Measurements from ENCODE around the gene KLHL29.

DNA sequence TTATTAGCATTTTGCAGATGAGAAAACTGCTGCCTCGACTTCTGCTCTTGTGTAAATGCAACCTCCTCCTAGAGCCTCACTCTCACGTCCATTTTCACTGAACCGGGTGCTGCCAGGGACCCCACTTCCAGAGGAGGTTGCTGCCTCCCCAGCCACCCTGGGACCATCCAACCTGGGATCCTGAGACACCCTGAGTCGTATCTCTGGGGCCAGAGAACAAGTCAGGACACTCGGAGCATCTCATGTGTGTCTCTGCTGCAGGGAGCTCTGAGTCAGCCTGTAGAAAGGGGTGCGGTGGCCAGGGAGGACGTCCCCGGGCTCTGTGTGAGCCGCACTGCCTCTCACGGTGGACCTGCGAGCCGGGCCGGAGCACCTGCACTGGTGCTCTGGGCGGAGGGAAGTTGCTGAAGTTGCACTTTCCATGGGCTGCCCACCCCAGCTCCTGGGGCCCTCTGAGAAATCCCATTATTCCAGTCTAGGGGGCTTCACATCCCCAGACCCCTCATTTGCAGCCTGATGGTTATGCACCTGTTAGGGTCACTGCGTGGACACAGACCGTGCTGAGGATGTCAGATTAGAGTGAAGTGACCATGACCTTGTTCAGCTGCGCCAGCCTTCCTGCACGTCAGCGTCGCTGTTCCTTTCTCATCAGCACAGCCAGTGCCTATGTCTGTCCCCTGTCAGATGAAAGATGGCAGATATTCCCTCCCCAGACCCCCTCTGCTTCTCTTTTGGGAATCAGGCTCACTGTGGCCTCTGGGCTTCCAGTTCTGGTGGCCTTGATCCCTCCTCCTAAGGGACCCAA lies 230.4 kb downstream of the KLHL29 start:
- TF ChIP-seq, protein P1, sequence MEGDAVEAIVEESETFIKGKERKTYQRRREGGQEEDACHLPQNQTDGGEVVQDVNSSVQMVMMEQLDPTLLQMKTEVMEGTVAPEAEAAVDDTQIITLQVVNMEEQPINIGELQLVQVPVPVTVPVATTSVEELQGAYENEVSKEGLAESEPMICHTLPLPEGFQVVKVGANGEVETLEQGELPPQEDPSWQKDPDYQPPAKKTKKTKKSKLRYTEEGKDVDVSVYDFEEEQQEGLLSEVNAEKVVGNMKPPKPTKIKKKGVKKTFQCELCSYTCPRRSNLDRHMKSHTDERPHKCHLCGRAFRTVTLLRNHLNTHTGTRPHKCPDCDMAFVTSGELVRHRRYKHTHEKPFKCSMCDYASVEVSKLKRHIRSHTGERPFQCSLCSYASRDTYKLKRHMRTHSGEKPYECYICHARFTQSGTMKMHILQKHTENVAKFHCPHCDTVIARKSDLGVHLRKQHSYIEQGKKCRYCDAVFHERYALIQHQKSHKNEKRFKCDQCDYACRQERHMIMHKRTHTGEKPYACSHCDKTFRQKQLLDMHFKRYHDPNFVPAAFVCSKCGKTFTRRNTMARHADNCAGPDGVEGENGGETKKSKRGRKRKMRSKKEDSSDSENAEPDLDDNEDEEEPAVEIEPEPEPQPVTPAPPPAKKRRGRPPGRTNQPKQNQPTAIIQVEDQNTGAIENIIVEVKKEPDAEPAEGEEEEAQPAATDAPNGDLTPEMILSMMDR (IDR thresholded peaks at IDR 0.05; ENCODE audit: poor library complexity), result no peak
- no peak for TF ChIP-seq EZH2 (IDR thresholded peaks at IDR 0.05; ENCODE audit: borderline replicate concordance)

Data from hepatocyte (in vitro differentiated cells).